Measurements from ENCODE around the gene COL11A2.

Gene COL11A2

GRCh38 chr6:33191383-33192104 lies 723 bp downstream of the COL11A2 start:
- no peak for DNase-seq

- DNase-seq, result no peak
Measured at GRCh38 chr6:33190504-33191107, 1.7 kb downstream of the COL11A2 start.

DNA sequence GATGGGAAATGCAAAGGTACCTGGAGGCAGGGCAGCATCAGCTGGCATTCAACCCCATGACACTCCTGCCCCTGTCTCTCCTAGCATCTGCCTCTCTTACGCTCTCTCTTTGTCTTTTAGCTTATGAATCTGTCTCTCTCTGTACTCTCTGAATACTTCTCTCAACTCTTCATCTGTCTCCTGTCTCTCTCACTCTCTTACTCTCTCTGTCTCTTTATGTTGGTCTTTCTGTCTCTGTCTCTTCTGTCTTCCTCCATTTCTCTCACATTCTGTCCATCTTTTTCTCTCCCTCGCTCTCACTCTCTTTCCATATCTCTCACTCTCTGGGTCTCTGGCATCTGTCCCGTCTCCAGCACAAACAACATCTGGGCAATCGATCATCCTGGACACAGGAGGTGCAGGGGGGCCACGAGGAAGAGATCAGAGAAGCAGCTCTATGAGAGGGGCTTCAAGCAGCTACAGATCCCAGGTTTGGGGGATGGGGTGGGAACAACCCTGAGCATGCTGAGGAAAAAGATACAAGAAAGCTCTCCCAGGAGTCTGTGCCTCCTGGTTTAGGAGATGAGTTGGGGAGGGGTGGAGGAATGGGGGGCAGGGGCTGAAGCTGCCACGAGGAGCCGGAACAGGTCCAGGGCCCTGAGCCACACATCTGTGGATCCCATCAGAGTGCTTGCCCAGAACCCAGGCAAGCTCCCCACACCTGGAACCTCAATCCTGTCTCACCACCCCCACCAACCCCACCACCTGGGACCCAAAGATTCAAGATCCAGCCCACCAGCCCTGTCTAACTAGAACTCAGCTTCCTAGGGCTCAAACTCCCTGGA lies 2.4 kb downstream of the COL11A2 start:
- DNase-seq, result no peak

DNA sequence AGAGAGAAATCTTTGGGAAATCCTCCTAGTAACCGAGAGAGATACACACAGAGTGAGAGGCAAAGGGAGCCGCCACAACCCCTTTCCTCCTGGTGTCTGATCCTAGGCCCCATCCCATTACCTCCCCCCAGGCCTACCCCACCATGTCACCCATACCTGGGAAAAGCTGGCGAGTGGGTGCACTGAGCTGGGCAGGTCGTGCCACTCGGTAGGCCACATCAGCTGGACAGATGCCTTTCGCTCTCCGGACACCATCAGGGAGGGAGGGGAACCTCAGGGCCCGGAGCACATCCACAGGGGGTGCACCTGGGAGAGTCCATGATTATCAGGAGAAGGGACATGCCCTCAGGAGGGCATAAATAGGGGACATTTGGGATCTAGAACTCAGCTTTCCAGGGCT lies 3.1 kb downstream of the COL11A2 start:
- no peak for DNase-seq

DNA sequence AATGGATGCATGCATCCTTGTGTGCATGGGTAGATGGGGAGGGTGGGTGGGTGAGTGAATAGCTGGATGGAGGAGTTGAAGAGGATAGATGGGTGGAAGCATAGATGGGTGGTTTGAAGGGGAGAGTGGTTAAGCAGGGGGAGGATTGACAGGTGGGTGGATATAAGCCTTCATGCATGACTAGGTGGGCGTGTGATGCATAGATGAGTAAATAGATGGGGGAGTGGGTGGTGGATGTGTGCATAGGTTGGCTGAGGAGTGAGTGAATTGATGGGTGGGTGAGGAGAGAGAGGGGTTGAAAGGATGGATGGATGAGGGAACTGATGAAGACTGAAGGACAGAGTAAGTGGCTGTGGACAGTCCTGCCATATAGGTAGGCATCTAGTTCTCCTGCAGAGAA lies 4.5 kb downstream of the COL11A2 start:
- no peak for DNase-seq

DNA sequence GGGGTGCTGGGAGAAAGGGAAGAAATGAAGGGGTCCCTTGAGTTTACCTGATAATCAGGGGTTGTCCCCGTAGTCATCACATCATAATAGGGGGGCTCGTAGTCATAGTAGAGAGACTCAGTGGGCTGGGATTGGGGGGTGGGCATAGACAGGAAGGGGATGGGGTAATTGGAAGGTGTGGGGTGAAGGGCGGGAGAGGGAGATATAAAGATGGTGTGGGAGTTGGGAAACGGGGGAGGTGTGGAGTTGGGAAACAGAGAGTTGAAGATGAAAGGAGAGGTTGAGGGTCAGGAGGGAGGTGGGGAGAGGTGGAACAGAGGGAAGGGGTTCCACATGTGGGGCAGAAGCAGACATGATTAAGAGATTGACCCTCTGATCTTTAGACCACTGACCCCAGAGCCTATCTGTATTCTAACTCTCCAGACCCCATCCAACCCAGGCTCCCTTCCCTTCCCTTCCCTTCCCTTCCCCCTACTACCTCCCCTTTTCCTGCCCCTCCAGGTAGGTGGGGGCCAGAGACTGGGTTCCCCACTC lies 6.5 kb downstream of the COL11A2 start:
- DNase-seq, result no peak

DNA sequence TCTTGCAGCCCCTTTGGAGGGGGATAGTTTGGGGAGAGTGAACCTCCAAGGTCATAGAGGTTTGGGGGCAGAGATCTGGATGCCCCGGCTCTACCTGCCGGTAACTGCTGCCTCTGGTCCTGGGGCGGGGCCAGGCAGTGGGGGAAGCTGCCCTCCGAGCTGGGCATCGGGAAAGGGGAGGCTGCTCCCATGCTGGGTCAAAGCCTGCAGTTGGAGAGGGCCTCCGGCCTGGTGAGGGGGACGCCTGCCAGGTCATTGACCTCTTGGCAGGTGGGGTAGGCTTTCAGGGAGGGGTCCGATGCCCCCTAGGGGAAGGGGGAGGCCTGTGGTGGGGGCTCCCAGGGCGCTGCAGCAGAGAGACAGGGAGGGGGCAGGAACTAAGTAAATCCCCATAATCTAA lies 7.1 kb downstream of the COL11A2 start:
- DNase-seq, result no peak

DNA sequence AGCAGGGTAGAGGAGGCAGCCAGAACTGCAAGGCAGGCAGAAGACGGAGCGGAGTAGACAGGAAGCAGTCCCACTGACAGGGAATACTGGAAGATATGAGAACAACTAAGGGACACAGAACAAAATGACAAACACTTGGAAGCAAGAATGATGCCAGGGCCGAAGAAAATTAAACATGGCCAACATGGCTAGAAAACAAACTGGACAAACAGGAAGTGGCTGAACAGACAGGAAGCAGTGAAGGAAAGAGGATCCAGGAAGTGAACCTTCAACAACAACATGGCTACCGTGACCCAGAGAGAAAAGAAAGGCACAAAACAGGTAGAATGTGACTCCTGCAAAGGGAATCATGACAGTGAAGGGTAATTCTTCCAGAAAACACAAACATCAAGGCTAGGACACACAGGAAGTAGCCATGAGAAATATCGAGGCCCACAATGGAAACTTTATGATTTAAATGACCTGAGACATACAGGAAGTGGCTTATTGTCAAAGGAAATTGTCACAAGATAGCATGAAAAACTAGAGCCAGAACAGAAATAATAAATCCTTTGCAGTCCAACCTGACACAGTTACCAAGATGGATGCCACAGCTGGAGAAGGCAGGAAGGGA lies 9.1 kb downstream of the COL11A2 start:
- no peak for DNase-seq

- no peak for DNase-seq
Measured at GRCh38 chr6:33181141-33181540, 11.1 kb downstream of the COL11A2 start.

DNA sequence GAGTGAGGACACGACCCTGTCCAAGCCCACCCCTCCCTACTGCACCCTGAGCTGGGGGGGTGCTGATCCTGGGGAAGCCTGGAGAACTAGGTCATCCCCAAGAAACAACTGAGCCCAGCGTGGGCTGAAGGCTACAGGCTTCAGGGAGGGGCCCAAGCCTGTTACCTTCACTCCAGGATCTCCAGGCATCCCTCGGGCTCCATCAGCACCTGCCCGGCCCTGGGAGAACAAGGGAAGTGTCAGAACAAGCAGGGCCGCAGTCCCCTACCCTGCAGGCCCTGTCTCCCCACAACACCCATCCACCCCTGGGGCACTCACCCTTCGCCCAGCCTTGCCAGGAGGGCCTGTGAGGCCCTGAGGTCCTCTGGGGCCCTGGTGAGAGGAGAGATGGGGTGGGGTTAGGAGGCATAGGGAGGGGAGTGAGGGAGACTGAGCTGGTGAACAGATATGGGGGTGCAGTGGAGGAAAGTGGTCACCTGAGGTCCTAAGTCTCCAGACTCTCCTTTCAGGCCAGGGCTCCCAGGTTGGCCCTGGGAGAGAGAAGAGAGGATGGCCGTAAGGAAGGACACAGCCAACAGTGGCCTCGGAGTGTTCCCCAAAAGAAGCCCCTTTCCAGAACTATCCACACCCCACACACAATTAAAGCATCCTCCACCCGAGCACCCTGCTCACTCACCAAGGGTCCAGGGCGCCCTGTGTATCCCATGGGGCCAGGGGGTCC lies 13.4 kb downstream of the COL11A2 start:
- no peak for DNase-seq

- no peak for DNase-seq
Measured at GRCh38 chr6:33177552-33178446, 14.5 kb downstream of the COL11A2 start.

- no peak for DNase-seq
Measured at GRCh38 chr6:33176906-33177305, 15.4 kb downstream of the COL11A2 start.

- DNase-seq, result no peak
Measured at GRCh38 chr6:33175436-33176069, 16.7 kb downstream of the COL11A2 start.

DNA sequence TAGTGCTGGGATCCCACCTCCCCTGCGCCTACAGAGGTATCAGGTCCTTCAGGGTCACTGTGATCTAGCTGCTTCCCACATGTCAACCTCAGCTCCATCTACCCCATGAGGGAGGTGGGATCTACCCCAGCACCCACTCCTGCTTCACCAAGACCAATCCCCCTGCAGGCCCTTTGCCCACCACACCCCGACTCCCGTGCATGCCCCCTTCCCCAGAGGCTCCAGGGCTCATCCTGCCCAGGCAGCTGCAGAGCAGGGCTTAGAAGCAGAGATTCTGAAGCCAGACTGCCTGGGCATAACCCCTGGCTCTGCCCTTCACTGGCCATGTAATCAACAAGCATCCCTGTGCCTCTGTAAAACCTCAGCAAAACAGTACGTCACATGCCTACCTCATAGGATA lies 17.5 kb downstream of the COL11A2 start:
- DNase-seq, result no peak

- DNase-seq, result no peak
Measured at GRCh38 chr6:33173535-33174180, 18.6 kb downstream of the COL11A2 start.

- no peak for DNase-seq
Measured at GRCh38 chr6:33172688-33173534, 19.4 kb downstream of the COL11A2 start.

DNA sequence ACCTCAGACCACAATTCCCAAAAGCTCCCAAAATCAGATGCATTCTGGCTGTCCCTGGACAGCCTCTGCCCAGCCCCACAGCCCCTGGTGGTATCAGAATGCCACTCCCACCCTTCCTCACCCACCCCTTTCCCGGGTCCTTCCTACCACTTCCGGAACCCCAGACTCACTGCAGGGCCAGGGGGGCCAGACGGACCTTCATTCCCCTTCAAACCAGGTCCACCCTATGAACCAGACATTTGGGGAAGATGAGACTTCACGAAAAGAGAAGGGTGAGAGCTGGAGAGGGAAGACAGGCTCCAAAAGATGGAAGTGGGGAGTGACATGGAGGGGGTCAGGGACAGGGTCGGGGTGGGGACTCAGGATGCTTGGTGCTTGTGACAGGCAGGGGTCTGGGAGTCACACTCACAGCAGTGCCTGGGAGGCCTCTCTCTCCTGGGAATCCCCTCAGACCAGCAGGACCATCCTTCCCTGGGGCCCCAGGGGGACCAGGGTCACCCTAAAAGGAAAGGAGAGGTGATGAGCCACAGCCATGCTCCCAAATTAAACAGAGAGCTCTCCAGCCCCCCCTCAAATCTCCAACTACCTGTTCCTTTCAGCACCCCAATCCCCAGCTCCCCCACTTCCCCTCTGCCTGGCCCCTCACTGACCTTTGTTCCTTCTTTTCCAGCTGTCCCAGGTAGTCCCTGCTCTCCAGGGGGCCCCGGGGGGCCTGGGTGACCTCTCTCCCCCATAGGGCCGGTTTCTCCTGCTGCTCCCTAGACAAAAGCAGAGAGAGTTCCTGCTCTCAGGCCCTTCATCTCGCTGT lies 20.2 kb downstream of the COL11A2 start:
- no peak for DNase-seq

- DNase-seq, result no peak
Measured at GRCh38 chr6:33171016-33171879, 21.0 kb downstream of the COL11A2 start.

Data from NCI-H2171 treated with DMSO at 0.1 percent for 48 hours (cell line).